GM23338 (cell line): ENCODE results near the gene ADTRP.

Experiments
- CREB1 ChIP-seq: fragments of 250-450 bp; sonication (Bioruptor Pico); IDR thresholded peaks from 2 replicates; pipeline ENCODE4 v1.5.0; 2020; ENCODE audit warnings: low read depth, mild to moderate bottlenecking, moderate library complexity
- EZH2 ChIP-seq: fragments of 200-600 bp; sonication (generic); IDR thresholded peaks from one replicate; pipeline ENCODE4 v1.8.0; 2017; ENCODE audit warnings: antibody characterized with exemption, mild to moderate bottlenecking, low read depth; ENCODE audit not compliant: unreplicated experiment
- EZH2phosphoT487 ChIP-seq: fragments of 200-600 bp; sonication (generic); IDR thresholded peaks from one replicate; pipeline ENCODE4 v1.8.1; 2018; ENCODE audit warnings: antibody characterized with exemption; ENCODE audit not compliant: unreplicated experiment
- JUNB ChIP-seq: IDR thresholded peaks from one replicate; pipeline ENCODE4 v1.6.1; 2016; ENCODE audit warnings: antibody characterized with exemption; ENCODE audit not compliant: unreplicated experiment
- NANOG ChIP-seq: IDR thresholded peaks from 2 replicates; pipeline ENCODE4 v1.6.1; 2016; ENCODE audit warnings: antibody characterized with exemption, borderline replicate concordance
- POLR2AphosphoS5 ChIP-seq: IDR thresholded peaks from 2 replicates; pipeline ENCODE4 v1.6.1; 2016; ENCODE audit warnings: antibody characterized with exemption, low read depth
- STAT1 ChIP-seq: IDR thresholded peaks from one replicate; pipeline ENCODE4 v1.6.1; 2016; ENCODE audit warnings: antibody characterized with exemption; ENCODE audit not compliant: unreplicated experiment
- TF ChIP-seq, protein P1 (sequence below), 2 experiments: fragments of 200-600 bp in 1 of 2; sonication (generic) in 1 of 2; conservative IDR thresholded peaks; 2 replicates each; pipeline versions ENCODE4 v1.5.1 to v1.6.1; 2016 to 2017; ENCODE audit warnings: antibody characterized with exemption in 2 of 2, low read depth in 2 of 2, mild to moderate bottlenecking in 2 of 2, moderate library complexity in 1 of 2
- TF ChIP-seq, protein P2 (sequence below): IDR thresholded peaks from one replicate; pipeline ENCODE4 v1.6.1; 2018; ENCODE audit warnings: antibody characterized with exemption; ENCODE audit not compliant: unreplicated experiment
- TF ChIP-seq, protein P3 (sequence below): fragments of 250-450 bp; sonication (Bioruptor Pico); IDR thresholded peaks from 2 replicates; pipeline ENCODE4 v1.5.0; 2020; ENCODE audit warnings: mild to moderate bottlenecking, moderate library complexity
- TF ChIP-seq, protein P4 (sequence below): IDR thresholded peaks from 2 replicates; pipeline ENCODE4 v1.6.1; 2016; ENCODE audit warnings: antibody characterized with exemption

DNA sequence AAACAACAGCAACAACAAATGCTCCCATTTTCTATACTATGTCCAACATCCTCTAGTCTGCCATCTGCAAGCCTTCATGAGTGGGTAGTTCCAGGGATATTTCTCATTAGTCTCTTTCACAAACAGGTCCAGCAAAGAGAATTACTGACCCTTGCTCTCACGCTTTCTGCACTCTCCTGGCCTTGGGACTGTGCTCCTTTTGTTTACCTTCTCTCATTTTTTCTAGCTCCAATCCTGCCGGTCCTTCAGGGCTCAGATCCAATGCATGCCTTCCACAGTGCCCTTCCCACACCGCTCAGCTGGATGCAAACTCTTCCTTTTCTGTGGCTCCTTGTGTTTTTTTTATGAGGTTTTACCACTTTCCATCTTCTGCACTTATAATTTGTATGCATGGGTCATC, 47.2 kb downstream of the ADTRP start:
- TF ChIP-seq, protein P1, sequence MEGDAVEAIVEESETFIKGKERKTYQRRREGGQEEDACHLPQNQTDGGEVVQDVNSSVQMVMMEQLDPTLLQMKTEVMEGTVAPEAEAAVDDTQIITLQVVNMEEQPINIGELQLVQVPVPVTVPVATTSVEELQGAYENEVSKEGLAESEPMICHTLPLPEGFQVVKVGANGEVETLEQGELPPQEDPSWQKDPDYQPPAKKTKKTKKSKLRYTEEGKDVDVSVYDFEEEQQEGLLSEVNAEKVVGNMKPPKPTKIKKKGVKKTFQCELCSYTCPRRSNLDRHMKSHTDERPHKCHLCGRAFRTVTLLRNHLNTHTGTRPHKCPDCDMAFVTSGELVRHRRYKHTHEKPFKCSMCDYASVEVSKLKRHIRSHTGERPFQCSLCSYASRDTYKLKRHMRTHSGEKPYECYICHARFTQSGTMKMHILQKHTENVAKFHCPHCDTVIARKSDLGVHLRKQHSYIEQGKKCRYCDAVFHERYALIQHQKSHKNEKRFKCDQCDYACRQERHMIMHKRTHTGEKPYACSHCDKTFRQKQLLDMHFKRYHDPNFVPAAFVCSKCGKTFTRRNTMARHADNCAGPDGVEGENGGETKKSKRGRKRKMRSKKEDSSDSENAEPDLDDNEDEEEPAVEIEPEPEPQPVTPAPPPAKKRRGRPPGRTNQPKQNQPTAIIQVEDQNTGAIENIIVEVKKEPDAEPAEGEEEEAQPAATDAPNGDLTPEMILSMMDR (conservative IDR thresholded peaks at IDR 0.05; ENCODE audit: low read depth in 2 of 2), result no peak
- TF ChIP-seq EZH2phosphoT487 (no peak), JUNB (no peak), POLR2AphosphoS5 (no peak), EZH2 (no peak), NANOG (no peak), CREB1 (CRISPR knock-in tag) (no peak), STAT1 (no peak)
- TF ChIP-seq, protein P2, sequence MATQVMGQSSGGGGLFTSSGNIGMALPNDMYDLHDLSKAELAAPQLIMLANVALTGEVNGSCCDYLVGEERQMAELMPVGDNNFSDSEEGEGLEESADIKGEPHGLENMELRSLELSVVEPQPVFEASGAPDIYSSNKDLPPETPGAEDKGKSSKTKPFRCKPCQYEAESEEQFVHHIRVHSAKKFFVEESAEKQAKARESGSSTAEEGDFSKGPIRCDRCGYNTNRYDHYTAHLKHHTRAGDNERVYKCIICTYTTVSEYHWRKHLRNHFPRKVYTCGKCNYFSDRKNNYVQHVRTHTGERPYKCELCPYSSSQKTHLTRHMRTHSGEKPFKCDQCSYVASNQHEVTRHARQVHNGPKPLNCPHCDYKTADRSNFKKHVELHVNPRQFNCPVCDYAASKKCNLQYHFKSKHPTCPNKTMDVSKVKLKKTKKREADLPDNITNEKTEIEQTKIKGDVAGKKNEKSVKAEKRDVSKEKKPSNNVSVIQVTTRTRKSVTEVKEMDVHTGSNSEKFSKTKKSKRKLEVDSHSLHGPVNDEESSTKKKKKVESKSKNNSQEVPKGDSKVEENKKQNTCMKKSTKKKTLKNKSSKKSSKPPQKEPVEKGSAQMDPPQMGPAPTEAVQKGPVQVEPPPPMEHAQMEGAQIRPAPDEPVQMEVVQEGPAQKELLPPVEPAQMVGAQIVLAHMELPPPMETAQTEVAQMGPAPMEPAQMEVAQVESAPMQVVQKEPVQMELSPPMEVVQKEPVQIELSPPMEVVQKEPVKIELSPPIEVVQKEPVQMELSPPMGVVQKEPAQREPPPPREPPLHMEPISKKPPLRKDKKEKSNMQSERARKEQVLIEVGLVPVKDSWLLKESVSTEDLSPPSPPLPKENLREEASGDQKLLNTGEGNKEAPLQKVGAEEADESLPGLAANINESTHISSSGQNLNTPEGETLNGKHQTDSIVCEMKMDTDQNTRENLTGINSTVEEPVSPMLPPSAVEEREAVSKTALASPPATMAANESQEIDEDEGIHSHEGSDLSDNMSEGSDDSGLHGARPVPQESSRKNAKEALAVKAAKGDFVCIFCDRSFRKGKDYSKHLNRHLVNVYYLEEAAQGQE, result no peak
- TF ChIP-seq, protein P3, sequence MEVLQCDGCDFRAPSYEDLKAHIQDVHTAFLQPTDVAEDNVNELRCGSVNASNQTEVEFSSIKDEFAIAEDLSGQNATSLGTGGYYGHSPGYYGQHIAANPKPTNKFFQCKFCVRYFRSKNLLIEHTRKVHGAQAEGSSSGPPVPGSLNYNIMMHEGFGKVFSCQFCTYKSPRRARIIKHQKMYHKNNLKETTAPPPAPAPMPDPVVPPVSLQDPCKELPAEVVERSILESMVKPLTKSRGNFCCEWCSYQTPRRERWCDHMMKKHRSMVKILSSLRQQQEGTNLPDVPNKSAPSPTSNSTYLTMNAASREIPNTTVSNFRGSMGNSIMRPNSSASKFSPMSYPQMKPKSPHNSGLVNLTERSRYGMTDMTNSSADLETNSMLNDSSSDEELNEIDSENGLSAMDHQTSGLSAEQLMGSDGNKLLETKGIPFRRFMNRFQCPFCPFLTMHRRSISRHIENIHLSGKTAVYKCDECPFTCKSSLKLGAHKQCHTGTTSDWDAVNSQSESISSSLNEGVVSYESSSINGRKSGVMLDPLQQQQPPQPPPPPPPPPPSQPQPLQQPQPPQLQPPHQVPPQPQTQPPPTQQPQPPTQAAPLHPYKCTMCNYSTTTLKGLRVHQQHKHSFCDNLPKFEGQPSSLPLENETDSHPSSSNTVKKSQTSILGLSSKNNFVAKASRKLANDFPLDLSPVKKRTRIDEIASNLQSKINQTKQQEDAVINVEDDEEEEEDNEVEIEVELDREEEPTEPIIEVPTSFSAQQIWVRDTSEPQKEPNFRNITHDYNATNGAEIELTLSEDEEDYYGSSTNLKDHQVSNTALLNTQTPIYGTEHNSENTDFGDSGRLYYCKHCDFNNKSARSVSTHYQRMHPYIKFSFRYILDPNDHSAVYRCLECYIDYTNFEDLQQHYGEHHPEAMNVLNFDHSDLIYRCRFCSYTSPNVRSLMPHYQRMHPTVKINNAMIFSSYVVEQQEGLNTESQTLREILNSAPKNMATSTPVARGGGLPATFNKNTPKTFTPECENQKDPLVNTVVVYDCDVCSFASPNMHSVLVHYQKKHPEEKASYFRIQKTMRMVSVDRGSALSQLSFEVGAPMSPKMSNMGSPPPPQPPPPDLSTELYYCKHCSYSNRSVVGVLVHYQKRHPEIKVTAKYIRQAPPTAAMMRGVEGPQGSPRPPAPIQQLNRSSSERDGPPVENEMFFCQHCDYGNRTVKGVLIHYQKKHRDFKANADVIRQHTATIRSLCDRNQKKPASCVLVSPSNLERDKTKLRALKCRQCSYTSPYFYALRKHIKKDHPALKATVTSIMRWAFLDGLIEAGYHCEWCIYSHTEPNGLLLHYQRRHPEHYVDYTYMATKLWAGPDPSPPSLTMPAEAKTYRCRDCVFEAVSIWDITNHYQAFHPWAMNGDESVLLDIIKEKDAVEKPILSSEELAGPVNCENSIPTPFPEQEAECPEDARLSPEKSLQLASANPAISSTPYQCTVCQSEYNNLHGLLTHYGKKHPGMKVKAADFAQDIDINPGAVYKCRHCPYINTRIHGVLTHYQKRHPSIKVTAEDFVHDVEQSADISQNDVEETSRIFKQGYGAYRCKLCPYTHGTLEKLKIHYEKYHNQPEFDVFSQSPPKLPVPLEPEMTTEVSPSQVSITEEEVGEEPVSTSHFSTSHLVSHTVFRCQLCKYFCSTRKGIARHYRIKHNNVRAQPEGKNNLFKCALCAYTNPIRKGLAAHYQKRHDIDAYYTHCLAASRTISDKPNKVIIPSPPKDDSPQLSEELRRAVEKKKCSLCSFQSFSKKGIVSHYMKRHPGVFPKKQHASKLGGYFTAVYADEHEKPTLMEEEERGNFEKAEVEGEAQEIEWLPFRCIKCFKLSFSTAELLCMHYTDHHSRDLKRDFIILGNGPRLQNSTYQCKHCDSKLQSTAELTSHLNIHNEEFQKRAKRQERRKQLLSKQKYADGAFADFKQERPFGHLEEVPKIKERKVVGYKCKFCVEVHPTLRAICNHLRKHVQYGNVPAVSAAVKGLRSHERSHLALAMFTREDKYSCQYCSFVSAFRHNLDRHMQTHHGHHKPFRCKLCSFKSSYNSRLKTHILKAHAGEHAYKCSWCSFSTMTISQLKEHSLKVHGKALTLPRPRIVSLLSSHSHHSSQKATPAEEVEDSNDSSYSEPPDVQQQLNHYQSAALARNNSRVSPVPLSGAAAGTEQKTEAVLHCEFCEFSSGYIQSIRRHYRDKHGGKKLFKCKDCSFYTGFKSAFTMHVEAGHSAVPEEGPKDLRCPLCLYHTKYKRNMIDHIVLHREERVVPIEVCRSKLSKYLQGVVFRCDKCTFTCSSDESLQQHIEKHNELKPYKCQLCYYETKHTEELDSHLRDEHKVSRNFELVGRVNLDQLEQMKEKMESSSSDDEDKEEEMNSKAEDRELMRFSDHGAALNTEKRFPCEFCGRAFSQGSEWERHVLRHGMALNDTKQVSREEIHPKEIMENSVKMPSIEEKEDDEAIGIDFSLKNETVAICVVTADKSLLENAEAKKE (CRISPR knock-in tag), result no peak
- TF ChIP-seq, protein P4, sequence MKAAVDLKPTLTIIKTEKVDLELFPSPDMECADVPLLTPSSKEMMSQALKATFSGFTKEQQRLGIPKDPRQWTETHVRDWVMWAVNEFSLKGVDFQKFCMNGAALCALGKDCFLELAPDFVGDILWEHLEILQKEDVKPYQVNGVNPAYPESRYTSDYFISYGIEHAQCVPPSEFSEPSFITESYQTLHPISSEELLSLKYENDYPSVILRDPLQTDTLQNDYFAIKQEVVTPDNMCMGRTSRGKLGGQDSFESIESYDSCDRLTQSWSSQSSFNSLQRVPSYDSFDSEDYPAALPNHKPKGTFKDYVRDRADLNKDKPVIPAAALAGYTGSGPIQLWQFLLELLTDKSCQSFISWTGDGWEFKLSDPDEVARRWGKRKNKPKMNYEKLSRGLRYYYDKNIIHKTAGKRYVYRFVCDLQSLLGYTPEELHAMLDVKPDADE, result no peak
